HG03342 (cell line): ENCODE results near the gene TOM1.

ENCODE experiments used
- ATAC-seq: cut with Tn5 transposase; IDR thresholded peaks from one replicate; pipeline ENCODE4 v1.9.1; 2021; ENCODE audit warnings: mild to moderate bottlenecking, moderate library complexity; ENCODE audit not compliant: unreplicated experiment

Gene TOM1

DNA sequence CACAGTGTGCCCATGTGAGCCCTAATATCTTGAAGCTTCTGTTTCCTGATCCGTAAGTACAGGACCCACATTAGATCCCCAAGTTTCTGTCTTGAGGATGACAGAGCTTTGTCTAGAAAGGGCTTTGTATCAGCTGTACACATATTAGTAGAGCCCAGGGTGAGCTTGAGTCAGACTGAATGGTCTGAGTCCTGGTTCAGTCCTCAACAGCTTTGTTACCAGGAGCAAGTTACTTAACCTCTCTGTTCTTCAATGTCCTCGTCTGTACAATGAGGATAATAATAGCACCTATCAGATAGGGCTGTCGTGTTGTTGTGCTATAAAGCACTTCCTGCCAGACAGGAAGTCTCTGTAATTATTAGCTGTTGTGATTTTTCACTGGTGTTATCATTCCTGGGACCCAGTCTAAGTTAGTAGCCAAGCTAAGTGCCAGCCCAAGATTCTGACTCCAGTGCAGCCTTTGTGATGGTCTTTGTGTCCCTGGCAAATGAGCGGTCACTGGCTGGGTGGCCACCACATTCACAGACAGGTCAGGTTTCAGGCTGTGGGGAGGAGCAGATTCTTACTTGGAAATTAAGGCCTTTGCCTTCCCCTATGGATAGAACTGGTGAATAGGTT, 6.8 kb downstream of the TOM1 start:
- no peak for ATAC-seq

DNA sequence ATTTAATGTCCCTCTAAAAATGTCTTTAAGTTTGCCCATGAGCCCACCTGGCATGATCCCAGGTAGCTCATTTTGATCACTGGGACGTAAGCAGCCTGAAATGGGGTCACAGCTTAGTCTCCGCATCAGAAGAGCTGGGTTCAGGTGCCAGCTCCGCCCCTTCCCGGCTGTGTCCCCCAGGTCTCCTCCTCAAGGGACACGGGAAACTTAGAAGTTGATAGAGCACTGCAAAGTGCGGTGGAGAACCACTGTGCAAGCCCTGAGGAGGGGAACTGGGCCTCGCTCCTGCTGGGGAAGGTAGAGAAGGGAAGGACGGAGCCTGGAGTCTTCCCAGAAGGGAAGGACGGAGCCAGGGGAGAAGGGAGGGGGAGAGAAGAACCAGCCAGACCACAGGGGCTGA, 7.7 kb downstream of the TOM1 start:
- no peak for ATAC-seq

DNA sequence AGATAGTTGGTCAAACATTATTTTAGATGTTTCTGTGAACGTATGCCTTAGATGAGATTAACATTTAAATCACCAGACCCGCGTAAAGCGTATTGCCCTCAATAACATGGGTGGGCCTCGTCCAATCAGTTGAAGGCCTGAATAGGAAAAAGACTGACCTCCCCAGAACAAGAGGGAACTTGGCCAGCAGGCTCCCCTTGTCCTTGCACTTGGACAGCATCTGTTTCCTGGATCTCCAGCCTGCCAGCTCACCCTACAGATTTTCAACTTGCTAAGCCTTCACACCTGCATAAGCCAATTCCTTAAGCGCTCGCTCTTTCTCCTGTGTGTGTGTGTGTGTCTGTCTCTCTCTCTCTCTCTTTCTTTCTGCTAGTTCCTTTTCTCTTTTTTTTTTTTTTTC, 8.2 kb downstream of the TOM1 start:
- ATAC-seq: no peak

DNA sequence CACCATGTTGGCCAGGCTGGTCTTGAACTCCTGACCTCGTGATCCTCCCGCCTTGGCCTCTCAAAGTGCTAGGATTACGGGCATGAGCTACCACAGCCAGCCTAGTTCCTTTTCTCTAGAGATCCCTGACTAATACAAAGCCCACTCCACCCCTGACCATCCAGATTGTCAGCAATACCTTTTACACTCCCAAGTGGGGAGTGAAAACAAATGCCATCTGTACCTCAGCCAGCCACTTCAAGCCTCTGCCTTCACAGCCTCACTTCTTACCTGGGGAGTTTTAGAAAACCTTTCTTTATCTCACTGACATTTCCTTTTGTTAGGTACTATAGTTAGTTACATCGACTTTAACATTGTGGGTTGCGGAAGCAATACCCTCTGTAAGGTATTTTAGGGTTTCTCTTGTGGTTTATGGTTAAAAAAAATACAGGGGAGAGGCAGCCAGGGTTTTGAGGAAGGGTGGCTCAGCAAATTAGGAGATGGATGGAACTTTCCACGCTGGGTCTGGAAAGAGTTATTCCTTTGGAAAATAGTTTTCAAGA, 8.9 kb downstream of the TOM1 start:
- peak; percentile 33 for ATAC-seq

DNA sequence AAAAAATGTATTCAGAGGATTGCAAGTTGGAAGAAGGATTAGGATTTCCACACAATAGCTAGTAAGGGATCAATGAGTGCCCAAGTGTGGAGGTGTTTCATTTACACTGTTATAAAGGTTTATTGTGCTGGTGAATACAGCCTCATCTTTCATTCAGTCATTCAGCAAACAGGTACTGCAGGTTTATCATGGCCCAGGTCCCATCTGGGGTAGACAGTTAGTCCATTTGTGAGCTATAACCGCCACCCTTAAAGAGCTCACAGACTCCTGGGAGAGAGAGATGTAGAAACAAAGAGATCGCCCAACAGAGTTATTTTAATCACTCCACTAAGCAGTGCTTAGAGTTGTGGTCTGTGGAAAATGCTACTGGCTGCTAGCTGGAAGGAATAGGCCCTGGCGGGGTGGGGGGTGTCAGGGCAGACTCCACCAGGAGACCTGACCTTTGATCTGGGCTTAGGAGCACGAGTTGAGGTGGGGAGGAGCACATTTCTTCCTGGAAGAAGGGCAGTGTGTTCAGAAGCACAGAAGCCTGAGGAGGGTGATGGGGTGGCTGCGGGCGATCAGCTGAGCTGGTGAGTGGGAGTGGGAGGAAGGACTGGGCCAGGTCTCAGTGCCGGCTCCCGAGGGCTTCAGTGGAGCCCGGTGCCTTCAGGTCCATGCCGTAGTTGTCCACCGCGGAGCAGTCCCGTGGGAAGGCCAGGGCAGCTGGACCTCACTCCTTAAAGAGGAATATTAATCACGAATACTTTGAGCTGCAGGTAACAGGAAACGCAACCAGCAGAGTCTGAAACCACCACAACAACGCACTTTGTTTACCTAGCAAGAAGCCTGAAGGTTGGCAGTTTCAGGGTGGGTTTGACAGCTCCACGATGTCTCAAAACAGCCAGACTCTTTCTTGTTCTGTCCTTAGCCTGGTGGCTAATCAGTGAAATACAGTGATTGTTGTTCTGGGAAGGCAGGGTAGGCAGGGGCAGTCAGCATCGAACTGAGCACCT, 11.2 kb downstream of the TOM1 start:
- no peak for ATAC-seq

DNA sequence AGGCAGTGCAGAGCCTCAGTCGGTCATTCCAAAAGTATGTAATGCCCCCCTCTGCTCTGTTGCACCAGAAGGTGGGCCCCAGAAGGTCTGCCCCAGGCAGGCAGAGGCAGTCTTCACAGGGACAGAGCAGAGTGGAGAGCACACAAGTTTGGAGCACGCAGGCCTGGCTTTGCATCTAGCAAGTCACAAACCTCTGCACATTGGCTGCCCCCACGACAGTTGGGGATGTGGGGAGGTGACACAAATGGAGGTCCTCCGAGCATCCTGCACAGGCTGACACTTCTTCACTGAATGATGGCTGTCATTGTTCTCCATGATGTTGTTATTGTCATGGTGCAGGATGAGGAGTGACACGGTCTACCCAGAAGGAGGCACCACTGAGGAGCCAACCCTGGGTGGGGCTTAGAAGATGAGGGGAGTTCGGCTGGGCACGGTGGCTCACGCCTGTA, 11.9 kb downstream of the TOM1 start:
- ATAC-seq: no peak

DNA sequence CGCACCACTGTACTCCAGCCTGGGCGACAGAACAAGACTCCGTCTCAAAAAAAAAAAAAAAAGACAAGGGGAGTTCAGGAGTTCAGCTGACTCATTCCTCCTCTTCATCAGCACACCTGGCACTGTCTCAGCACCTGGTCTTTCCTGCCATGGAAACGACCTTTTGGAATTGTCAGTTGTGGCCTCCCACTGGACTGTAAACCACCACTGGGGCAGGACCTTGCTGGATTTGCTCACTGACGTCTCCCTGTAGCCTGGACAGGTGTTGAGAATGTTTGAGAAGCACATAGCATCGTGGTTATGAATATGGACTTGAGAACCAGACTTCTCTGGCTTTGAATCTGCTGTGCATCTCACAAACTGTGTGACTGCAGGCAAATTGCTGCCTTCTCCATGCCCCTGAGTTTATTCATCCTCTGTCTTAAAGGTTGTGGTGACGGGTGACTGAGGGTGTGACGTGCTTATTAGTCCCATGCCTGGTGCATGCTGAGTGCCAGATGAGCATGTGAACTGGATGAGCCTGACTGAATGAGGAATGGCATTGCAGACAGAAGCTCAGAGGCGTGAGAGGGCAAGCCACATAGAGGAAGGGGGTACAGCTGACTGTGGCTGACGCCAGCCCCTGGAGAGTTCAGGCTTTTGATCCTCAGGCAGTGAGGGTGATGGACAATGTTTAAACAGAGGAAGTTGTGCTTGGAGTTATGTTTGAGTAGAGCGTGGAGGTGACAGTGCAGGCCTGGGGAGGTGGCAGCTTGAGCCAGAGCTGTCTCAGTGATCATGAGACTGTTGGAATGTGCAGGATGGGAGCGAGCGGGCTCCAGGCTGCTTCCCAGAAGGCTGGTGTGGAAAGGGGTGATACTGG, 12.7 kb downstream of the TOM1 start:
- ATAC-seq: no peak

DNA sequence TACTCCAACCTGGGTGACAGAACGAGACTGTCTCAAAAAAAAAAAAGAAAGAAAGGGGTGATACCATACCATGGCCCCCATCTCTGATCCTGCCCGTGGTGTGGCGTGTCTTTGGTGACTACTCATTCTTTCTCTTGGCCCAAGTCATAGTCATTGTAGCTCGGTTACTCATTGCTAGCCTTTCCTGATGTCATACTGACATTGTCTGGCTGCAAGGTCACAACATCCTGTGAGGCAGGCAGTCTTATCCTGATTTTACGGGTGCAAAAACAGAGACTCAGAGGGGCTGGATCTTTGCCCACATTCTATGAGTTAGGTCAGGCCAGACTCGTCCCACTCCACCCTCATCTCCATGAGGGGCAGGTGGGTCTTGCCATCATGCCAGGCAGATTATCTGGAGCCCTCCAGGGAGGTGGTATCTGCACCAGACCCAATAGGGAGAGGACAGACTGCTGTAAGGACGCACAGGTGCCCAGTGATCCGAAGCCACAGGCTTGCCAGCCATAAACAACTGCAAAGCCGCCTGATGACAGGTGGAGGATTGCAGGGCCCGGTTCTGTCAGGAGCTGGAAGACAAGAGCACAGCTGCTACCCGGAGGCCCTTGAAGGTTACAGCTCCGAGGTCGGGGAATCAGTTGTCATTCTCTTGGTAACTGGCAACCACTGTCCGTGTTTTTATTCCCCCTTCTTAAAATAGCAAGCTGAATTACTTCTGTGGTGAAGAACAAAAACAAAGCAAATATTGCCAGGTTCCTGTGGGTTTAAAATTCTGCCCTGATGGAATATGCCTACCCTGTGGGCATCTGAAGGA, 13.8 kb downstream of the TOM1 start:
- ATAC-seq: no peak

DNA sequence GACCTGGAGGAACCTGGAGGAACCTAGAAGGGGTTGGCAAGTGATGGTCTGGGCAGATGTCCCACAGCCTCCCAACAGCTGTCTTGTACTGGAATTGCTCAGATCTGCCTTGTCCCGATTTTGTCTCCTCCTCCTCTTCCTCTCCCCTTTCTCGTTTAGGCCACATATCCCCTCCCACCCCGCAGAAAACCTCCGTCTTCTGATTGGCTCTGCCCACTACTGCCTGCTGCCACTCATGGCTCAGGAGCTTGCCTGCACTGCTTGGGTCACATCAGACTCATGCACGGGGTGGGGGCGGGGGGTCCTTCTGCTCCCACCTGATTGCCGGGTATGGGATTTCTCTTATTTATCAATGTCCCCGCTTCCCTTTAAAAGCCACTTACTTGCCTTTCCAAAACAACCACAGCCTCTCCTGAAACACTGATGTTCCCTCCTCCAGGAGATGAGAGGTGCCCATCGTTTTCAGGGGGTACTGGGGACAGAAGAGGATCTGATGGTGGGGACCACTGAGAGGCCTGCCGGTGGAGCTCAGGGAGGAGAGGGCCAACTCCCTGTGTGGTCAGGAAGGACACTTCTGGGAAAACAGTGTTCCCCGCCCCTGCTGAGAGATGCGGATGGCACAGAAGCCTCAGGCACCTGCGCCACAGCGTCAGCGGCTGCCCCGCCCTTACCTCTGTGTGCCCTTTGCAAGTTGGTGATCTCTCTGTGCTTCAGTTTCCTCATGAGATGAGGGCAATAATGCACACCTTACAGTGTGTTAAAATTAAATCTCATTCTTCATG, 14.7 kb downstream of the TOM1 start:
- no peak for ATAC-seq

DNA sequence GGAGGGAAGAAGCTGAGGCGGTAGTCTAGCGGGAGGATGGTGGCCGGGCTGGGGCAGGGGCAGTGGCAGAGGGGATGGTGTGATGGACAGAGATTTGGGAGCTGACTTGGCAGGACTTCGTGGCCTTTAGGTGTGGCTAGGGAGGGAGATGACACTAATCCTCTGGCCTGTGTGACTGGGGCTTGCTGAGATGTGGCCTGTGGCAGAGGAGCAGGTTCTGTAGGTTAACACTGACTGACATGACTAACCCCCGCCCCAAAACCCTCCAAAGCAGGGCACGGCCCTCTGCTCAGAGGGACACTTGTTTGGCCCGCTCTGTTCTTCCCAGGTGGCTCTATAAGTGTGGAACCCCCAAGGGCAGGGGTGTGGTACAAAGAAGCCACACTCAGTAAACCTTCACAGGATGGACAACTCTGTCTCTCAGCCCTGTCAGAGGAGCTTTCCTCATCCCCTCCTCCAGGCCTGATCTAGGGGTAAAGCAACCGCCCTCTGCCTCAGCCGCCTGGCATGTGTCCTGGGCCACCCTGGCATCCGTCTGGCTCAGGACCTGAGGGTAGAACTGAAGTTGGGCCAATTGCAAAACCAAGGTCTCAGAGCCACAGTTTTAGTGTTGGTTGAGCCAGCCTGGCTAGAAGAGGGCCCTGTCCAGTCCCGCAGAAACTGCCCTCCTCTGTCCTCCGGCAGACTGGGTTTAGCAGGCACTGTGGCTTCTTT, 15.6 kb downstream of the TOM1 start:
- ATAC-seq: no peak

DNA sequence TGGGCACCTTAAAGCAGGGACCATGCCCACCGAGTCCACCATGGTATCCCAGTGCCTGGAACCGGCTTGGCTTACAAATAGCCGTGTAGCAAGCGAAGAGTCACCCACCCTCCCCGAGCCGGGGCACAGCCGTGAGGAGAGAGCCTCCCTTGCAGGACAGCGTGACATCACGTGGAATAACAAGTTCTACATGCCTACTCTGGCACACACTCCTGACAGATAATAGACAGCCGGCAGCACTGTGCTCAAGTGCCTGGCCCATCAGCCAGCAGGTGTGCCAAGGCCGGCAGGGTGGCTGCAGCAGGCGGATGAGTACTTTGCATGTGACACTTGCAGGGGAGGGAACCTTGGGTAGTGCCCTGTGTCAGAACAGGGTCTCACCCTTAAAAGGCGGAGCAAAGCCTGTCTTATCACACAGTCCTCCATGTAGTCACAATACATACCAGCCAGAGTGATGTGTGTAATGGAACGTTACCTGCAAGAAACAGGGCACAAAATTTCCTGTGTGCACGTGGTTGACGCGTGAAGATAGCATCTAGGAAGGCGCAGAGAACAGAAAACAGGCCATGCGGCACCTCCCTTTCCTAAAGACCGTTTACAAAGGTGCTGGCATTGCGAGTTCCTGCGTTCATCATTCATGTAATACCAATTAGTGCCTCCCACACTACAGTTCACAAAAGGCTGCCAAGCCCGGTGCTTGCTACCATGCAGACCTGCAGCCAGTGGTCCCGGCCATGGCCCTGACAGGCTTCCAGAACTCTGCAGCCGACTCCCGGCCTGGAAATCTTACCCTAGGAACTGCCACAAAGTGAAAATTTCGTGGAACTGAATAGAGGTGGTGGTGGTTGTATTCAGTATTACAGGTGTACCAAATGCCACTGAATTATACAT, 16.4 kb downstream of the TOM1 start:
- ATAC-seq: no peak

DNA sequence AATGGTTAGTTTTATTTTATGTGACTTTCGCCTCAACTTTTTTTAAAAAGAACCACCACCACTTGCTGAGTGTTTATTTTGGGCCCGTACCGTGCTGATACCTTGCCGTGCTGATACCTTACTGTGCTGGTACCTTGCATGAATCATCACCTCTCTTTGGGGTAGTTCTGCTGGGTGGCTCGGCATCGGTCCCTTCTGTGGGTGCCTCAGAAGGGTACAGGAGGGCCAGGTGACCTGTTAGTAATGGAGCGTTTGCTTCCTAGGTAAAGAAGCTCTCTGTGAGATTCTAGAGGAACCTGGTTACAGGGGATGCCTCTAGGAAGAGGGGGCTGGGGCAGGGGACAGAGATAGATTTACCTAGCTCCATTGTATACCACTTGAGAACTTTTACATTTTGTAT, 17.1 kb downstream of the TOM1 start:
- no peak for ATAC-seq

DNA sequence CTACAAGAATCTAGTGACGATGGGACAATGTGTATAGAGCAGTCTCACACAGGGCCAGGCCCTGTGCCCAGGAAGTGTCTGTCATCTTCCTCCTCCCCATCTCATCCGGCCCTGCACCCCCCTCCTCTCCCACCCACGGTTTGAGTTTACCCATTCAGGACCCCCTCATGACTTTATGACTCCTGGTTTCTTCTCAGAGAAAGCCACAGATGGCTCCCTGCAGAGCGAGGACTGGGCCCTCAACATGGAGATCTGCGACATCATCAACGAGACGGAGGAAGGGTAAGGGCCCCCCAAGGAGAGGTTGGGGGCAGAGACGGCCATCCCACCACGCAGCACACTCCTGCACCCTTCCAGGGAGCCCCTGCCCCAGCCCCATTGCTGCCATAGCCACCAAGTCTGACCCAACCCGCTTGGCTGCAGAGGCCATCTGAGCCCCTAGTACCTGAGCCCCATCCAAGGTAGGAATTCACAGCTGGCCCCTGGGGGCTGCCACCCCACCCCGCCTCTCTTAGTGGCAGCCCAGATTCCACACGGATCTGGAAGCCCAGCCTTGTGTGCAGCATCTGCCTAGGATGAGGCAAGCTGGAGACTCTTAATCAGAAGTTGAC, 18.1 kb downstream of the TOM1 start:
- no peak for ATAC-seq

DNA sequence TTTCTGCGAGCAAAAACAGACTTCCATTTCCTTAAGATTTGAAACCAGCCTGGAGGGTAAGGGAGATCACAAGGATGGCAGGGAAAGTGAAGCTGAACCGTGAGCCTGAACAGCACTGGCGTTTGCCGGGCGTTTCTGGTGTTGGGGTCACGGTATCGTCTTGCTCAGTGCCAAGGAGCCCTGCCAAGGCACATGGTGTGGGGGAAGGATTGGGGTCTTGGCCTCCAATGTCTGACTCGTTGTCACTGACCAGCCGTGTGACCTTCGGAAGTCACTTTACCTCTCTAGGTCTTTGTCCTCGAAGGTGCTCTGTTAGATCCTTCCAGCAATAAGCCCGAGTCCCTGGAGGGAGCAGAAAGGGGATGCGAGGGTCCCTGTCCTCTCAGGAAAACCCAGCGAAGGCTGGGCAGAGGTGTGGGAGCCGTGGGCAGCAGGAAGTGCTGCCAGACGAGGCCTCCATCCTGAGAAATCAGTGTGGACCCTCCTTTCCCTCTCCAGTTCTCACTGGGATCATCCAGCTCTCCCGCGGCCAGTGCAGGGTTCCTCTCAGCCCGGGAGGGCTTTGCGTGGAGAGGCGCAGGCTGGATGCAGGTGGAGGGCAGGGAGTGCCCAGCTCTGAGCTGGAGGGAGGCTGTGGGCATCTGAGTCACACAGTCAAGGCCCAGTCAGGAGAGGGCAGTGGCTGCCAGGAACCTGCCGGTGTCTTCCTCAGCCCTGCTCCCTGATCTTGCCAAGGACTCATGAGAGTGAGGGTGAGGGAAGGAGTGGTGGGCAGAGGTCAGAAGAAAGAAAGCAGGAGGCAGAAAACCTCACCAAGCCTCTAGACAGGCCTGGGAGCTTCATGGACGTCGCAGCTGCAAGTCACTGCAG, 18.9 kb downstream of the TOM1 start:
- ATAC-seq: no peak

DNA sequence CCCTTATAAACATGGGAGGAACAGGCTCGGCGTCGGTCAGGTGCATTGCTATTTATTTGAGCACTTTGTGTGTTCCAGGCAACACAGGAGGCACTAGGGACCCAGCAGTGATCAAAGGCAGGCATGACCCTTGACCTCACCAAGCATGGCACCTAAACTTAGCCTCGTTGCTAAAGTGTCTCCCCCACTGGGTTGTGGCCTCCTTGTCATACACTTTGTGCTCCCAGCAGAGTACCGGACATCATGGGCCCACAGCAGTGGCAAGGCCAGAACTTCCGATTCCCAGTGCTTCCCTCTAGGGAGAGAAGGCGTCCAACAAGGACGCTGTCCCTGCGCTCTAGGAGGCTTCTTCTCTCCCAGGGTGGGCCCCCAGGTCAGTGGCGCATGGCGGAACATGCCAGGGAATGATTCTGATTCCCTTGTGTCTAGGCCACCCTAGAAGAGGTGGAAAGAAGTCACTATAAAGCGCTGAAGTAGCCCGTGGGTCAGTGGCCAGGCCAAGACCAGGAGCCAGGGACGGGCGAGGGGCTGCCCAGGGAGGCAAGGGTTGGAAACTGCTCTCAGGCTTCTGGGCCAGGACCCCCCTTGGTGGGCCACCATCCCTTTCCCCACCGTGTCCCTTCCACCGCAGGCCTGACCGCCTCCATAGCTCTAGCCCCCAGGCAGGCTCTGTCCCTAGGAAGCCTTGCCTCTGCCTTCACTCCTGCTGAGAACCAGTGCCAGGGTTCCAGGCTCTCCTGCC, 19.7 kb downstream of the TOM1 start:
- ATAC-seq: no peak

DNA sequence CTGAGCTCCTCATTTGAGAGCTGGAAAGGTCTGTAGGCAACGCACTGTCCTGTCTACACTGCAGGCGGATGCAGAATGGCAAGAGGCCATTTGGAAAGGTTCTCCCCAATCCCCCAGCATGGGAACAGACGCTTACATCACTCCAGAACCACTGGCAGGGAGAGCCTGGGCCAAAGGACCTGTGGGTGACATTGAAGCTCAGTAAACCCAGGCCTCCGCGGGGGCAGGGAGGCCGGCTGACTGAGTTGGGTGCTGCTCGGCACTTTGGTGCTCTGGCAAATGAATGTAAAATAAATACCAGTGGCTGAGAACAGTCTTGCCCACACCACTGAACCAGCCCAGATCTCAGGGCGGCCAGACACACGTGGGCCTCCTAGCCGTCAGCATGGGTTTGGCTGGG, 22.4 kb downstream of the TOM1 start:
- no peak for ATAC-seq
